ENCODE measurements around the gene LDHD.

GRCh38 chr16:75109732-75110243 lies 6.8 kb downstream of the LDHD start:
- TF ChIP-seq, protein P1, sequence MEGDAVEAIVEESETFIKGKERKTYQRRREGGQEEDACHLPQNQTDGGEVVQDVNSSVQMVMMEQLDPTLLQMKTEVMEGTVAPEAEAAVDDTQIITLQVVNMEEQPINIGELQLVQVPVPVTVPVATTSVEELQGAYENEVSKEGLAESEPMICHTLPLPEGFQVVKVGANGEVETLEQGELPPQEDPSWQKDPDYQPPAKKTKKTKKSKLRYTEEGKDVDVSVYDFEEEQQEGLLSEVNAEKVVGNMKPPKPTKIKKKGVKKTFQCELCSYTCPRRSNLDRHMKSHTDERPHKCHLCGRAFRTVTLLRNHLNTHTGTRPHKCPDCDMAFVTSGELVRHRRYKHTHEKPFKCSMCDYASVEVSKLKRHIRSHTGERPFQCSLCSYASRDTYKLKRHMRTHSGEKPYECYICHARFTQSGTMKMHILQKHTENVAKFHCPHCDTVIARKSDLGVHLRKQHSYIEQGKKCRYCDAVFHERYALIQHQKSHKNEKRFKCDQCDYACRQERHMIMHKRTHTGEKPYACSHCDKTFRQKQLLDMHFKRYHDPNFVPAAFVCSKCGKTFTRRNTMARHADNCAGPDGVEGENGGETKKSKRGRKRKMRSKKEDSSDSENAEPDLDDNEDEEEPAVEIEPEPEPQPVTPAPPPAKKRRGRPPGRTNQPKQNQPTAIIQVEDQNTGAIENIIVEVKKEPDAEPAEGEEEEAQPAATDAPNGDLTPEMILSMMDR (IDR thresholded peaks at IDR 0.05) = no peak
- TF ChIP-seq POLR2AphosphoS5 (IDR thresholded peaks at IDR 0.05) (peak; percentile 32), POLR2A (IDR thresholded peaks at IDR 0.05) (no peak)
